ENCODE results near the gene ZNF576.
A peak's percentile ranks its signal among the peaks of the same experiment; 100 is the strongest.
"Not testable (repeated sequence)": the region's sequence is repeated elsewhere in the genome, so short reads cannot be mapped to it uniquely, and the experiment has no call there.

ZNF576 gene

DNA sequence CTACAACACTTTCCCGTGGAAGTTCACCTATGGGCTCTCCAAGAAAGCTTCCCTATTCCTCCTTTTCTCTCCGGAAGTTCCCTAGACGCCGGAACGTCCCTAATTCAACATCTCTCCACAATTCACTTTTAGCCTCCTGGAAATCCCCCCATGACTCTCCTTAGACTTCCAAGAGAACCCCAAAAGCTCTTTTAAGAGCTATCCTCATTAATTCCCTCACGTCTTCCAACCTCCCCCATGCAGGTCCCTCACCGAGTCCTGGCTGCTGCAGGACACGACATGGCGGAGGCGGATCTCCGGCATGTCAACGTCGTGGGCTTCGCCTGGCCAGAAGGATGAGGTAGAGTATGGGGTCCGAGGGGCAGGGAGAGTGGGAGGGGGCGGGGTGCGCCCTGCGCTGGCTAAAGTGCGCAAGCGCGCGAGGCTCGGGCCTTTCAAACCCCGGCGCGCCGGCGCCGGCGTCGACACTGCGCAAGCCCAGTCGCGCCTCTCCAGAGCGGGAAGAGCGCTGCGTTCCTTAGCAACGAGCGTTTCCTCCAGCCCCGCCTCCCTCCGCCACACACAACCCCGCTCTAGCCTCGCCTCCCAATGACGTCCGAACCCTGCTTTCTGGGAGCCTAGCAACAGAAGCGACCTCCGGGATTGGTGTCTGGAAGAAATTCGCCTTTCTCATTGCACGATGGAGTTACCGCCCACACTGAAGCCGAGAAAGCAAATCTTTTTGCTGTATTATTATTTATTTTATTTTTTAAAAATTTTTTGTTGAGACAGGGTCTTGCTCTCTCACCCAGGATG is 21.0 kb upstream of the ZNF576 start, which contains the start of the genes PINLYP and XRCC1:
Gene PINLYP (plus strand): TSS at position 646 of the 795 bp plus-strand sequence. CDS start 1,391 bp downstream, outside the sequence.
Gene XRCC1 (minus strand): TSS at position 372 of the 795 bp plus-strand sequence. CDS start 69 bp downstream, at position 303.
- peak; percentile 93 for DNase-seq (ENCODE audit: low read depth)

DNA sequence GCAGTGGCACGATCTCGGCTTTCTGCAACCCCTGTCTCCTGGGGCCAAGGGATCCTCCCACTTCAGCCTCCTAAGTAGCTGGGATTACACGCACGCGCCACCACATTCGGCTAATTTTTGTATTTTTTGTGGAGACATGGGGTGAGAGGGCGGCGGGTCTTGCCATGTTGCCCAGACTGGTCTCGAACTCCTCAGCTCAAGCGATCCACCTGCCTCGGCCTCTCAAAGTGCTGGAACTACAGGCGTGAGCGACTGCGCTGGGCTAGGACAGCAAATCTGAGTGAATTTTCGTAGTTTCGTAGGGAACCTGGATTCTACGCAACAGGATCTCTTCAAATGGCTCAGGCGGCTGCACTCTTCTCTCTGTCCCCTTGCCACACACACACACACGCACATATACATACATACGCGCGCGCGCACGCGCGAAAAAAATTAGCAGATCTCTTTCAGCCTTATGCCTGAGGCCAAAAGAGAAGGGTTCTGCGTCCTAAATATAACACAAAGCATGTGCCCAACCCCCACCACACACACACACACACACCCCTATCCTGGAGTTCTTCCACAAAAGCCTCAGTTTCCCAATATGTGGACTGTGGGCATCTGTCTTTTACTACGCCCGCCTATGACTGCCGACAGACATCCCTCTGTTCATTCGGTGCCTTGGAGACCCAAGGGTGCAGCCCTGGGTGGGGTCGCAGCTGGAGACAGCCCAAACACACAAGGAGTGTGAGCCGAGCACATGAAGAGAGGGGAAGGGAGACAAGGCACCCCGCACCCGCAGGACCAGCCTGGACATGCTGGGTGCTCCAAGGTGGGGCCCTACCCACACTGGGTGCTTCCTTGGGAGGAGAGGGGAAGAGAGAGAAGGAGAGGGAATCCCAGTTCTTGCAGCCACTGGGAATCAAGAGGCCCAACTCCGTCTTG is 20.2 kb upstream of the ZNF576 start:
- no peak for DNase-seq (ENCODE audit: low read depth)

DNA sequence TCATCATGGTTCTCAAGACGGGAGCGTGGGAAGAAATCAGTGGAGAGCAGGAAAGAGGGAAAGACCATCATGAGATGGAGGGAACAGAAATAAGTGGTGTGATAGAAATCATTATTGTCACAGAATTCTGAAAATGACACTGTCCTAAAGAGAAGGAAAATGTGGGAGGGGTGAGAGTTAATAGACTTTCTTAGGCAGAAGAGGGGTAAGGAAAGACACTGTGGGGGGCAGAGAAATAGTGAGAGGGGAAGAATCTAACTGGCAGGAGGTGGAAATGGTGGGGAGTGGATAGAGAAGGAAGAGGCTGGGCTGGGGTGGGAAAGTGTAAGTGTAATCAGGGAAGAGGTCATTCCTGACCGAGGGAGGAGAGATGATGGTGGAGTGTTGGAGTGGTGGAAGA is 17.6 kb upstream of the ZNF576 start:
- no peak for DNase-seq (ENCODE audit: low read depth)

DNA sequence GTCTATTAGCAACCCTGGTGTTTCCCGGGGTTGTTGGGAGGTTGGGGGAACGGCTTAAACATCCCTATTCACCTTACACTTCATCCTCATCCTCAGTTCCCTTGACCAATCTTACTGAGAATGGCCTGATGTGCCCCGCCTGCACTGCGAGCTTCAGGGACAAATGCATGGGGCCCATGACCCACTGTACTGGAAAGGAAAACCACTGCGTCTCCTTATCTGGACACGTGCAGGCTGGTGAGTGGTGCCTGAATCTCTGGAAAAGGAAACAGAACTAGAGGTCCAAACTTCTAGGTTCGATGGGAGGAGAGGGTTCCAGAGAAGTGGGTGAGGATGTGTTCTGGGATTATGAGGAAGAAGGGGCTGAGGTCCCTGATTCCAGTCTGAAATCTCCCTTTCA is 14.9 kb upstream of the ZNF576 start:
- DNase-seq (ENCODE audit: low read depth), result no peak

DNA sequence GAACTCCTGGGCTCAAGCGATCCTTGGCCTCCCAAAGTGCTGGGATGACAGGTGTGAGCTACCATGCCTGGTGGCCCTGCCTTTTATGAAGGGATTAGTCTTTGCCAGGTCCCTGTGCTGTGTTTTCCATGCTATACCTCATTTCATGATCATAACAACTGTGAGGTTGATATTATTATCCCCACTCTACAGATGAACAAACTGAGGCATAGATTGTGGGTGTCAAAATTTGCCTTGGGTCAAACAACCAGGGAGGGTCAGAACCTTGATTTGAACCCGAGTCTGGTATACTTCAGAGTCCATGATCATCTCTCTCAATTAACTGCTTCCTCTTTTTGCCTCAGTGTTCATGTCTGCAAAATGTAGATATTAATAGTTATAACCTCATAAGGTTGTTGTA is 13.9 kb upstream of the ZNF576 start:
- no peak for DNase-seq (ENCODE audit: low read depth)

DNA sequence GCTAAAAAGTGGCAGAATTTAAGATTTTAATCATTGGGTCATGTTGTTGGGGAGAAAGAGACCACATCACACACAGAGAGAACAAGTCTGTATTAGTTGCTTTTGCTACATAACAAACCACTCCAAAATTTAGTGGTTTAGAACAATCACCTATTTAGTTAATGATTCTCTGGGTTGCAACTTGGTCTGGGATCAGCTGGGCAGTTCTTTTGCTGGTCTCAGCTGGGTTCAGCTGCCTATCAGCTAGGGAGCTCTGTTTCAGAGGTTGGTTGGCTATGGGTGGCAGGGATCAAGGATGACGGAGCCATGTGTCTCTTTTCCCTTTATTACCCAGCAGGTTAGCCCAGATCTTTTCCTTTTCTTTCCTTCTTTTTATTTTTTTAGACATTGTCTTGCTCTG is 11.9 kb upstream of the ZNF576 start:
- no peak for DNase-seq (ENCODE audit: low read depth)

DNA sequence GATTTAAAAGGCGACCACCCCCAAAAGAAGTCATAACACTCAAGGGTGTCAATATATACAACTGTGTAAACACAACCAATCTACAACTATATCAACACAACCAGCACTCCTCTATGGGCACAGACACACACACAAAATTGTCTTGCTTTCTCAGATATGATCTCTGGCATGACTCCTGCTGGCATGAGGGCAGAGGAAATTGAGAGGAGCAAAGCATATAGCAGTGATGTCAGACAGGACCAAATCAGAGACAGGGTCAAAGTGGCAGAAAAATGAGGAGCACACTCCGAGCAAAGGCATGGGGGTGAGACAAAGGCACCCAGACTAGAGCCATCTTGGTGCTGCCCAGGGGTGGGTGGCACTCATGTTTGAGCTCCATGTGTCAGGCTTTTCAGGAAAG is 10.0 kb upstream of the ZNF576 start:
- no peak for DNase-seq (ENCODE audit: low read depth)

DNA sequence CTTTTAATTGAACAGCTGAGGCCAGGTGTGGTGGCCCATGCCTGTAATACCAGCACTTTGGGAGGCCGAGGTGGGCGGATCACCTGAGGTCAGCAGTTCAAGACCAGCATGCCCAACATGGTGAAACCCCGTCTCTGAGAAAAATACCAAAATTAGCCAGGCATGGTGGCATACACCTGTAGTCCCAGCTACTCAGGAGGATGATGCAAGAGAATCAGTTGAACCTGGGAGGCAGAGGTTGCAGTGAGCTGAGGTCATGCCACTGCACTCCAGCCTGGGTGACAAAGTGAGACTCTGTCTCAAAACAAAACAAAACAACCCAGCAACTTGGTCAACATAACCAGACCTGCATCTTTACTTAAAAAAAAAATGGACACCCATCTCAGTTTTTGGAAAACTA is 9.4 kb upstream of the ZNF576 start:
- not testable (repeated sequence) for DNase-seq (ENCODE audit: low read depth)

- DNase-seq (ENCODE audit: low read depth), result no peak
Observed at GRCh38 chr19:43589277-43589676, 7.1 kb upstream of the ZNF576 start.

DNA sequence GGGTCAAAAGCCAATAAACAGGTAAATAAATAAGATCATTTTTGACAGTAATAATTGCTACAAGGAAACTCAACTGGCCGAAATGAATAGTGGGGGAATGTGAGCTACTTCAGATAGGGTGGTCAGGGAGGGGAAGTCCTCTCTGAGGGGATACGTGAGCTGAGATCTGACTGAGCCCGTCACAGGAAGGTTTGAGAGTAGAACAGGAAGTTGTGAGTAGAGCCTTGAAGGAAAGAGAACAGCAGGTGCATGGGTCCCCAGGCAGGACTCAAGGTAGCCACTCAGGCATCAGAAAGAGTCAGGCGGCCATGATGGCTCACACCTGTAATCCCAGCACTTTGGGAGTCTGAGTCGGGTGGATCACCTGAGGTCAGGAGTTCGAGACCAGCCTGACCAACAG is 6.7 kb upstream of the ZNF576 start:
- no peak for DNase-seq (ENCODE audit: low read depth)

DNA sequence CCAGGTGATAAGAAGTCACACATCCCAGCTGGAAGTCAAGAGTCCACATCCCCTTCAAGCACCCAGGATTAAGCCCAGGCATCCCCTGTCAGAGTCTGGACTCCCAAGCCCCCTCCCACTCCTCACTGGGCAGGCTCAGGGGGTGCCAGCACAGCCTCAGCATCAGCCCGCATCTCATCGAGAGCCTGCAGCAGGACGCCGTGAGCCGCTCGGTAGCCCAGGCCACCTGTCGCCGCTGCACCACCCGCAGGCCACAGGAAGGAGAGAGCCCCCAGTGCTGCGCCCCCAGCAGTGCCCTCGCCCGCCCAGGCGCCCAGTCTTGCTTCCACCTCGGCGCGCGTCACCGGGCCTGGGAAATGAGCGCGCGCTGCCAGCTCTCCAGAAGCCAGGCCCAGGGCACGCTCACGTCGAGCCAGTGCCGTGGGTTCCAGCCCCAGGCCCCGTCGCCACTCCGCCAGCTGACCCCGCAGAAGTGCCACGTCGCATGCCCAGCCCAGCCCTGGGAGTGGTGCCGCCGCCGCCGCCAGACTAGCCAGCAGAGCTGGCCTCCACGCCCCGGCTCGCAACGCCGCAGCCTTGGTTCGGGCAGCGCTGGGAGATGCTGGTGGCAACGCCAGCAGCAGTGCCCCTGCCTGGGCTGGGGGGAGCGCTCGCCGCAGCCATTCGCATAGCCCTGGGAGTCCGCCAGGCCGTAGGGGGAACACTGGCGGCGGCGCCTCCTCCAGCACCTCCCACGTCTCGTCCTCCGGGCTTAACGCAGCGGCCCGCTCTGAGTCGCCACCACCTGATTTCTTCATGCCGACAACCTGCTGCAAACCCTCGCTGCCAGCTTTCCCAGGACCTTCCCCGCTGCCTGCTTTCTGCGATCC is 4.3 kb upstream of the ZNF576 start:
- no peak for DNase-seq (ENCODE audit: low read depth)

DNA sequence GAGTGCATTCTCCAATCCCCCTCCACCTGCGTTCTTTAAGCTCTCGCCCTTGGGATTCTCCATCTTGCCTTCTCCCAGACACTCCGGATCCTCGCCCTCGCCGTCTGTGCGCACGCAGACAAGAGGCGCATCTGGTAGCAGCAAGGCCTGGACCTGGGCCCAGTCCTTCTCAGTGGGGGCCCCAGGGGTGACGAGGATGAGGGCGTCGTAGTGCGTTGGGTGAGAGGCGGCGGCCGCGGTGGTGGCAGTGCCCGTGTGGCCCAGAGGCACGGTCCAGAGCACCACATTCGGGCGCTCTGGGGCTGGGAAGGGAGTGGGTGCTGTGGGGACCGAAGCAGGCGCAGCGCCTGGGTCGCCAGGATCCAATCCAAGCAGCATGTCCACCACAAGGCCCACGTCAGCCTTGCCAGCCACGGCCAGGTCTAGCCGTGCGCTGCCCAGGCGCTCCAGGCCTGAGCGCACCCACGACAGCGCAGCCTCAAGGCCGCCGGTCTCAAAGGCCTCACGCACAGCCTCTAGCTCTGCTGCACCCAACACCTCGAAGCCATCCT is 3.5 kb upstream of the ZNF576 start:
- no peak for DNase-seq (ENCODE audit: low read depth)

GRCh38 chr19:43594081-43594697 is 2.2 kb upstream of the ZNF576 start:
- DNase-seq (ENCODE audit: low read depth), result no peak

- DNase-seq (ENCODE audit: low read depth), result peak; percentile 50
Observed at GRCh38 chr19:43594710-43595604, 1.4 kb upstream of the ZNF576 start.

DNA sequence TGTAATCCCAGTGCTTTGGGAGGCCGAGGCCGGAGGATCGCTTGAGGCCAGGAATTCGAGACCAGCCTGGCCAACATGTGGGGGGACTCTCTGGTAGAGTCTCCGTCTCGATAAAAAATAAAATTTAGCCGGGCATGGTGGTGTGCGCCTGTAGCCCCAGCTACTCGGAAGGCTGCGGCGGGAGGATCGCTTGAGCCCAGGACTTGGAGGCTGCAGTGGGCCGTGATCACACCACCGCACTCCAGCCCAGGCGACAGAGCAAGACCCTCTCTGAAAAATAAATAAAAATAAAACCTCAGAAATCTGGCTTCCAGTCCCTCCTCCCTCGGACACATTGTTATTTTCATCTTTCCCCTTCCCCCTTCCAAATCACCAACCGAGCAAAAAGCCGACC is 793 bp upstream of the ZNF576 start:
- DNase-seq (ENCODE audit: low read depth), result no peak

- no peak for DNase-seq (ENCODE audit: low read depth)
Observed at GRCh38 chr19:43596842-43597461, 557 bp downstream of the ZNF576 start.

- DNase-seq (ENCODE audit: low read depth), result no peak
Observed at GRCh38 chr19:43597876-43598275, 1.5 kb downstream of the ZNF576 start.

DNA sequence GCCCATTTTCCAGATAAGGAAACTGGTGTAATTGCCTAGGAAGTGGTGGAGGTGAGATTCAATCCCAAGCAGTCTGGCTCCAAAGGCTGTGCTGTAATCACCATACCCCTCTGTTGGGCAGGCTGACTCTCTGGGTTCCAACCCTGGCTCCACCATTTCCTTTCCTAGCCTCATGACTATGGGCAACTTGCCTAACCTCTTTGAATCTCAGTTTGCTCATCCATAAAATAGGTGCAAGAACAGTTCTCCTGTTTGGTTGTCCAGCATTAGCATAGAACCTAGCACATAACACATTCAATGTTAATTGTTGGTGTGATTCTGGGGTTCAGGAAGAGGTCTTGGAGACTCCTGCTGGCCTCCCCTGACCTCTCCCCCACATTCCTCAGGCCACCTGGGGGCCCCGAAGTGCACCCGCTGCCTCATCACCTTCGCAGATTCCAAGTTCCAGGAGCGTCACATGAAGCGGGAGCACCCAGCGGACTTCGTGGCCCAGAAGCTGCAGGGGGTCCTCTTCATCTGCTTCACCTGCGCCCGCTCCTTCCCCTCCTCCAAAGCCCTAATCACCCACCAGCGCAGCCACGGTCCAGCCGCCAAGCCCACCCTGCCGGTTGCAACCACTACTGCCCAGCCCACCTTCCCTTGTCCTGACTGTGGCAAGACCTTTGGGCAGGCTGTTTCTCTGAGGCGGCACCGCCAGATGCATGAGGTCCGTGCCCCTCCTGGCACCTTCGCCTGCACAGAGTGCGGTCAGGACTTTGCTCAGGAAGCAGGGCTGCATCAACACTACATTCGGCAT is 2.2 kb downstream of the ZNF576 start:
- no peak for DNase-seq (ENCODE audit: low read depth)

Data from activated gamma-delta T cell treated with anti-CD3 and anti-CD28 coated beads, Interleukin-2, amount 50 U/mL, for 16 hours (primary cell).